DMS114 treated with DMSO at 0.1 percent for 48 hours (cell line): ENCODE data around the gene FAM216B.
"Not testable (repeated sequence)": the region's sequence is repeated elsewhere in the genome, so short reads cannot be mapped to it uniquely, and the experiment has no call there.

ENCODE experiments used
- DNase-seq: peaks from one replicate; lab custom pipeline; 2025; ENCODE audit not compliant: unreplicated experiment; lab: John Stamatoyannopoulos, UW

FAM216B gene

GRCh38 chr13:42777467-42777866 is 3.9 kb upstream of the FAM216B start:
- no peak for DNase-seq

- no peak for DNase-seq
These were observed 1.3 kb upstream of the FAM216B start for GRCh38 chr13:42780044-42780443.

GRCh38 chr13:42786715-42787114 is 5.3 kb downstream of the FAM216B start:
- DNase-seq: no peak

- no peak for DNase-seq
These were observed 7.2 kb downstream of the FAM216B start for GRCh38 chr13:42788601-42789000.

- no peak for DNase-seq
These were observed 10.8 kb downstream of the FAM216B start for GRCh38 chr13:42792154-42792553.

GRCh38 chr13:42794577-42795275 is 13.3 kb downstream of the FAM216B start:
- no peak for DNase-seq

- no peak for DNase-seq
These were observed 14.3 kb downstream of the FAM216B start for GRCh38 chr13:42795666-42796065.

GRCh38 chr13:42796747-42797356 is 15.5 kb downstream of the FAM216B start:
- DNase-seq: no peak

- DNase-seq: no peak
These were observed 16.7 kb downstream of the FAM216B start for GRCh38 chr13:42798118-42798517.

GRCh38 chr13:42800109-42800643 is 18.8 kb downstream of the FAM216B start:
- DNase-seq: no peak

- DNase-seq: no peak
These were observed 22.3 kb downstream of the FAM216B start for GRCh38 chr13:42803563-42804204.

GRCh38 chr13:42804244-42804874 is 23.0 kb downstream of the FAM216B start:
- no peak for DNase-seq

GRCh38 chr13:42807241-42807640 is 25.9 kb downstream of the FAM216B start:
- DNase-seq: no peak

GRCh38 chr13:42807866-42808265 is 26.5 kb downstream of the FAM216B start:
- no peak for DNase-seq

- DNase-seq: no peak
These were observed 27.1 kb downstream of the FAM216B start for GRCh38 chr13:42808341-42808940.

- DNase-seq: no peak
These were observed 30.9 kb downstream of the FAM216B start for GRCh38 chr13:42812316-42812715.

- DNase-seq: no peak
These were observed 33.5 kb downstream of the FAM216B start for GRCh38 chr13:42814868-42815267.

- no peak for DNase-seq
These were observed 34.3 kb downstream of the FAM216B start for GRCh38 chr13:42815681-42816080.

- no peak for DNase-seq
These were observed 35.2 kb downstream of the FAM216B start for GRCh38 chr13:42816538-42816937.

GRCh38 chr13:42819687-42820086 is 38.3 kb downstream of the FAM216B start:
- not testable (repeated sequence) for DNase-seq

GRCh38 chr13:42820451-42820850 is 39.1 kb downstream of the FAM216B start:
- no peak for DNase-seq
